Measurements from ENCODE around the gene ENSA.
"Not testable (repeated sequence)": the region's sequence is repeated elsewhere in the genome, so short reads cannot be mapped to it uniquely, and the experiment has no call there.

Gene ENSA

GRCh38 chr1:150629115-150629928, at the start of gene ENSA:
Gene ENSA (minus strand): TSS chr1:150629612. CDS start chr1:150629470, 142 bp downstream.
- DNase-seq (ENCODE audit: low spot score), result peak; percentile 98

DNA sequence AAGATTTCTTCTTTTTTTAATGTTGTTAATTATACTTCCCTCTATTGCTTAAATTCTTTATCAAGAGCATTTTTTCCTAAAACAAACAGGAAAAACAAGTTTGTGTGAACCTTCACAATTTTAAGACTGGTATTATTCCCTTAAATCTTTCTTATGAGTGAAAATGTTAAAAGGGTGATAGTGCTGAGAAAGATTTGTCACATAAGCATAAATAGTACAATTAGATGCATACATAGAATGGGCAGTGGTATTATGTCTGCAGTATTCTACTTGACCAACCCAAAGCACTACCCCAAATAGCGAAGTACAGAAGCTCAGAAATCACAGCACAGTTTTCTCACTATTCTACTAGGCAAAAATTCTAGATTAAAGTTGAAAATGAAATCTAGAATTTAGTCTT, 49.6 kb upstream of the ENSA start:
- DNase-seq (ENCODE audit: low spot score), result no peak

GRCh38 chr1:150674881-150675280, 45.5 kb upstream of the ENSA start:
- DNase-seq (ENCODE audit: low spot score), result no peak

DNA sequence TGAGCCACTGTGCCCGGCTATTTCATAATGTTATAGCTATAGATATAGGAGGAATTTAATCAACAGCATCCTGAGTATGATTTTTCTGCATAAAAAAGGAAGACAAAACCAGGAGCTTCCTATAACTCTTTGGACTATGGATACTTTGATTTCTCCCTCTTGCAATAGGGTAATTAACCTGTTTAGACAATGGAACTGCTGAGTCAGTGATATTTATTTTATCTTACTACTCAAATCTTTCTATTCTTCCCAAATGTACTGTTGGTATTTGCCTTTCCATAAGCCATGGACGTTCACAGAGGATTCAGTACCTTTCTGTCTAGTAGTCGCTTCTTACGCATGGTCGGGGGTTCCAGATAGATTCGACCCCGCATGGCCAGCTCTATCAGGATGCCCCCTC, 33.9 kb upstream of the ENSA start:
- no peak for DNase-seq (ENCODE audit: low spot score)

- no peak for DNase-seq (ENCODE audit: low spot score)
Observed at GRCh38 chr1:150662811-150663210, 33.4 kb upstream of the ENSA start.

DNA sequence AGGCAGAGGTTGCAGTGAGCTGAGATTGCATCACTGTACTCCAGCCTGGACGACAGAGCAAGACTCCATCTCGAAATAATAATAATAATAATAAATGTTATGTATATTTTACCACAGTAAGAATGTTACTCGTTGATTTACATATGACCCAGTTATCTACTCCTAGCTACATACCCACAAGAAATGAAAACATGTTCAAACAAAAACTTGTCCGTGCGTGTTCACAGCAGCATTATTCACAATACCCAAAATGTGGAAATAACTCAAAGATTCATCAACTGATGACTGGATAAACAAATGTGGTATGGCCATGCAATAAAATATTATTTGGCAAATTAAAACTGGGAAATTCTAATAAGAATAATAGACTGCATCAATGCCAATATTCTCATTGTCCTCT, 31.7 kb upstream of the ENSA start:
- no peak for DNase-seq (ENCODE audit: low spot score)

- no peak for DNase-seq (ENCODE audit: low spot score)
Observed at GRCh38 chr1:150660584-150660983, 31.2 kb upstream of the ENSA start.

DNA sequence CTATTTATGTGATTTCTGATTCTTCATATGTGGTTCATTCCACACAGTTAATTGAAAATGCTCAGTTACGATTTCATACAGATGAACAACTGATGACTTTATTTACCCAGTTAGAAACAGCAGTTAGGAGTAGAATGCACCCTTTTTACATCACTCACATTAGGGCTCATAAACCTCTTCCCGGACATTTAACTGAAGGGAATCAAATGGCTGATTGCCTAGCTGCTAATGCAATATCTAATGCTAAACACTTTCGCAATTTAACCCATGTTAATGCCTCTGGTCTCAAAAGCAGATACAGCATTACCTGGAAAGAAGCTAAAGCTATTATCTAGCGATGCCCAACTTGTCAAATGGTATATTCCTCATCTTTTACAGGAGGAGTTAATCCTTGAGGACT, 27.7 kb upstream of the ENSA start:
- DNase-seq (ENCODE audit: low spot score), result not testable (repeated sequence)

- DNase-seq (ENCODE audit: low spot score), result not testable (repeated sequence)
Observed at GRCh38 chr1:150654635-150655034, 25.2 kb upstream of the ENSA start.

- DNase-seq (ENCODE audit: low spot score), result no peak
Observed at GRCh38 chr1:150650193-150650592, 20.8 kb upstream of the ENSA start.

GRCh38 chr1:150649441-150650075, 20.1 kb upstream of the ENSA start:
- no peak for DNase-seq (ENCODE audit: low spot score)

DNA sequence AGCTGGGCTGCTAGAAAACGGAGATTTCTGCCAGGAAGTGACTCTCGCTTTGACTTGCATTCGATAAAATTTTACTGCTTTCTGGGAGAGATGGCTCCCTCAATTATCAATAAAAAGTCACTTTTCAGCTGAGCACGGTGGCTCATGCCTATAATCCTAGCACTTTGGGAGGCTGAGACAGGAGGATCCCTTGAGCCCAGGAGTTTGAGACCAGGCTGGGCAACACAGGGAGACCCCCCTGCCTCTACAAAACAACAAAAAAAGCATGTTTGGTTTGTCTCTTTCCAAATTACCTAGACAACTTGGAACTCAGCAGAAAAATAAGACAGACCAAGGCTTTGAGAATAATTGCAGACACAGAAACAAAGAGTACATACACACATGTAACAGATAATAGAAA, 12.9 kb upstream of the ENSA start:
- DNase-seq (ENCODE audit: low spot score), result no peak

DNA sequence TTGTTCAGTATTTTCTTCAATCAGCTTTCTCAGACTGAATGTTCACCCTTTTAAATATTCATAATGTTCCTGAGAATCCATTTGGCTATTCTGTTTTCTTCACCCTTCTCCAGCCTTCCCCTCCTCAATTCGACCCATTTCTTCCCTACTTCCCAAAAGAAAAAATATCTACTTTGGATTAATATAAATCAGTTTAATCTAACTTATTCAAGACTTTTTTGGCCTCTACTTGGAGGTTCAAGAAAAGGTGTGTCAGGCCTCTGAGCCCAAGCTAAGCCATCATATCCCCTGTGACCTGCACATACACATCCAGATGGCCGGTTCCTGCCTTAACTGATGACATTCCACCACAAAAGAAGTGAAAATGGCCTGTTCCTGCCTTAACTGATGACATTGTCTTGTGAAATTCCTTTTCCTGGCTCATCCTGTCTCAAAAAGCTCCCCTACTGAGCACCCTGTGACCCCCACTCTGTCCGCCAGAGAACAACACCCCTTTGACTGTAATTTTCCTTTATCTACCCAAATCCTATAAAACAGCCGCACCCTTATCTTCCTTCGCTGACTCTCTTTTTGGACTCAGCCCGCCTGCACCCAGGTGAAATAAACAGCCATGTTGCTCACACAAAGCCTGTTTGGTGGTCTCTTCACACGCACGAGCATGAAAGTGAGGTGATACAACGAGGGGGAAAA, 11.9 kb upstream of the ENSA start:
- DNase-seq (ENCODE audit: low spot score), result not testable (repeated sequence)

- not testable (repeated sequence) for DNase-seq (ENCODE audit: low spot score)
Observed at GRCh38 chr1:150638430-150638829, 9.0 kb upstream of the ENSA start.

- DNase-seq (ENCODE audit: low spot score), result not testable (repeated sequence)
Observed at GRCh38 chr1:150634839-150635622, 5.6 kb upstream of the ENSA start.

- no peak for DNase-seq (ENCODE audit: low spot score)
Observed at GRCh38 chr1:150628766-150629114, 672 bp downstream of the ENSA start.

GRCh38 chr1:150627826-150628410, 1.5 kb downstream of the ENSA start:
- no peak for DNase-seq (ENCODE audit: low spot score)

- no peak for DNase-seq (ENCODE audit: low spot score)
Observed at GRCh38 chr1:150626150-150626549, 3.3 kb downstream of the ENSA start.

- DNase-seq (ENCODE audit: low spot score), result not testable (repeated sequence)
Observed at GRCh38 chr1:150624546-150624945, 4.9 kb downstream of the ENSA start.

DNA sequence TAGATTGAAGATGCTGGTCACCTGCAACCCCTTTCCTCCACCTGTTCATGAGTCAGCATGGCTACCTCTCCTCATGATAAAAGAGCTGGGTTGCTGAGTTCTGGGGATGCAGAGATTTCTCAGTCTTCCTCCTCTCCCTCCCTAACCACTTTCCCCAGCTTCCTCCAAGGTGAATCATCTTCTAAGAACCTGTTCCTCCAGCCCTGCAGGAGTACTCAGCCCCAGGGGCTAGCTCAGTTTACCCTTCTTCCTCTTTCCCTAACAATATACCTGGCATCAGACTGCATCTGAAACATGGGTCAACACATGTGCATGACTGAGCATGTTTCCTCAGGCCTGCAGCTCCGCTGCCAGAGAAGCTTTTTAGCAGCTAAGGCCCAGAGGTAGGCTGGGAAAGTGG, 5.3 kb downstream of the ENSA start:
- DNase-seq (ENCODE audit: low spot score), result not testable (repeated sequence)

DNA sequence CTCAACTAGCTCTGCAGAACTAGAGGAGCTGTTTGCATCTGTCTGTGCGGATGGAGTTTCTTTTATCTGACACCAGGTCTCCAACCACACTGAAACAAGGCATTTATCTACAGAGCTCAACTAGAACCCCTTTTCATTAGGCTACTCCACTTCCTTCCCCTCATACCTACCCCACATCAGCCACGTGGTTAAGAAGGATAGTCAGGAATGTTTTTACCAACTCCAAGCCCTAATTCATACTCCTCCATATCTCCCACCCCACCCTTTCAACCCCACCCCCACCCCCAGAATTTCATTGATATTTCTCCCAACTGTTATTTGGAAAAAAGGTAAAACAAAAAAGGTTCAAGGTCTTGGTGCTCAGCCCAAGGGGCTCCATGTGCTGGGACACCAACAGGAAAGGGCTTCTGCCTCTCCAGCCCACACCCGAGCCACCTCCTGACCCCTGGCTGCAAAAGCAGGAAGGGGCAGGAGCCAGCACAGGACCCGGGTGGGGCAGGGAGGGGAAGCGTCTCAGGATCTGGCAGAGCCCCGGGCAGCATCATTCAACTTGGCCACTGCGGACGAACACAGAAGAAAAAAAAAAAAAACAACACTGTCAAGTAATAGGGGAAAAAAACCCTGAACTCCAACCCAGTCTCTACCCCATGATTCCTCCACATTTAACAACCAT, 7.0 kb downstream of the ENSA start:
- no peak for DNase-seq (ENCODE audit: low spot score)
